ENCODE measurements around the gene VEGFA. TPM values are rescaled to one million over a fixed set of nuclear protein-coding genes. Genes with fewer than 3 reads are reported as not detected.

The VEGFA gene
- total RNA-seq, 1 experiment from 2014 or later = 77.5 TPM

- no peak for DNase-seq (ENCODE audit: low read depth)
Observed at GRCh38 chr6:43820486-43820885, 50.5 kb downstream of the VEGFA start.

DNA sequence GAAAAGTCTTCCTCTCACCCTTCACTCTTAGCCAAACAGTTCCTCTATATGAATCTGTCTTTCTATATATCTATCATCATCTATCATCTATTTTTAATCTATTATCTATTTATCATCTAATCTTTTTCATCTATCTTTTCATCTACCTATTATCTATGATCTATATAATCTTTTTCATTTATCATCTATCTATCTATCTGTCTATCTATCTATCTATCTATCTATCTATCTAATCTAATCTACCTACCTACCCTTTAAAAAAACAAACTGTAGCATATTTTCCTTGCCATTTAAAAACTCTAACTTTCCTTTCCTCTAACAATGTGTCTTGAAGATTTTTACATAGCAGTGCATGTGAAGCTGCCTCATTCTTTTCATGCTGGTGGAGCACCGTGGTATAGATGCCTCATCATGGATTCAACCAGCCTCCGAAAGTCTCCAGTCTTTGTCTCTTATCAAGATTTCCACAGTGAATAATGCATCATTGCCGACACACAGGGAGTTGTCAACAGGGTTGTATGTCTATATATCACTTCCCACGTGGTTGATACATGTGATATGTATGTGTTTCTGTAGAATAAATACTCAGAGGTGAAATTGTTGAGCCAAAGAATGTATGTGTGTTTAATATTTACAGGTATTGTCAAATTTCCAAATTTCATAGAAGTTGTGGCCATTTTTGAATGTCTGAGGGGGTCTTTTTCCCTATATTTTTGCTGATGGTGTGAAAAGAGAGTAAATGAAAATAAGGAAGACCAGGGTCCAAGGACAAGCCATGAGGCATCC, 51.3 kb downstream of the VEGFA start:
- no peak for DNase-seq (ENCODE audit: low read depth)

GRCh38 chr6:43823390-43823789, 53.4 kb downstream of the VEGFA start:
- no peak for DNase-seq (ENCODE audit: low read depth)

DNA sequence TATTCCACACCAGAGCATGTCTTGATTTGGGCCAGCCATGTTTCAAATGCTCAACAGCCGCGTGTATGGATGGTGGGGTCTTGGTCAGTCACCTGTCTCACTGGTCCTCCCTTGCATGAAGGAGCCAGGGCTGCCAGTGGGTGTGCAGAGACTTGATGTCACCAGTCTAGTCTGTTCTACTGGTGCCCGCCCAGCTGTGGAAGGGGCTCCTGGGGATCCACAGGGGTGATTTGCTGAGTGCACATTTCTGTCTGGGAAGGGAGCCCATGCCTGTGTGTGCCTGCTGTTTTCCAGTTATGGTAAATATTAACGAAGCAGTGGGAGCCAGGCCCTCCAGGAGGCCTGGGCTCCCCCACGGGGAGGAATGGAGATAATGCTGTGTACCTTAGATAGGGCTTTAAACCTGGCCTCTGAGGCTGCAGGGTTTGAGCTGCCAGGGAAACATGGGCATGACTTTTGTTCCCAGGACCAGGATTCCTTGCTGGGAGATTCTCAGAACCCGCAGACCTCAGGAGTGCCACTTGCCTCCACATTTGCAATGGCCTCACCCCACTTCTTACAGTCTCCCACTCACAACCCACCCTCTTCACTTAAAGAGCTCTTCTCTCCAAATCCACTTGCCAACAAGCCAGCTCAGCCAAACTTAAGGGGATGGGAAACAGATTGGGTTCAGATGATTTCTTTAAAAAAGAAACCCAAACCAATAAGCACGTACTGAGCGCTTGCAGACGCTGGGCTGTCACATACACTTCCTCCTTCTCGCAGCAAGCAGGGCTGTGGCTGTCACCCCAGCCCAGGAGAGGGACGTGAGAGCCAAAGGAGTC, 54.1 kb downstream of the VEGFA start:
- DNase-seq (ENCODE audit: low read depth) = no peak

GRCh38 chr6:43824703-43825064, 54.7 kb downstream of the VEGFA start:
- DNase-seq (ENCODE audit: low read depth) = no peak

DNA sequence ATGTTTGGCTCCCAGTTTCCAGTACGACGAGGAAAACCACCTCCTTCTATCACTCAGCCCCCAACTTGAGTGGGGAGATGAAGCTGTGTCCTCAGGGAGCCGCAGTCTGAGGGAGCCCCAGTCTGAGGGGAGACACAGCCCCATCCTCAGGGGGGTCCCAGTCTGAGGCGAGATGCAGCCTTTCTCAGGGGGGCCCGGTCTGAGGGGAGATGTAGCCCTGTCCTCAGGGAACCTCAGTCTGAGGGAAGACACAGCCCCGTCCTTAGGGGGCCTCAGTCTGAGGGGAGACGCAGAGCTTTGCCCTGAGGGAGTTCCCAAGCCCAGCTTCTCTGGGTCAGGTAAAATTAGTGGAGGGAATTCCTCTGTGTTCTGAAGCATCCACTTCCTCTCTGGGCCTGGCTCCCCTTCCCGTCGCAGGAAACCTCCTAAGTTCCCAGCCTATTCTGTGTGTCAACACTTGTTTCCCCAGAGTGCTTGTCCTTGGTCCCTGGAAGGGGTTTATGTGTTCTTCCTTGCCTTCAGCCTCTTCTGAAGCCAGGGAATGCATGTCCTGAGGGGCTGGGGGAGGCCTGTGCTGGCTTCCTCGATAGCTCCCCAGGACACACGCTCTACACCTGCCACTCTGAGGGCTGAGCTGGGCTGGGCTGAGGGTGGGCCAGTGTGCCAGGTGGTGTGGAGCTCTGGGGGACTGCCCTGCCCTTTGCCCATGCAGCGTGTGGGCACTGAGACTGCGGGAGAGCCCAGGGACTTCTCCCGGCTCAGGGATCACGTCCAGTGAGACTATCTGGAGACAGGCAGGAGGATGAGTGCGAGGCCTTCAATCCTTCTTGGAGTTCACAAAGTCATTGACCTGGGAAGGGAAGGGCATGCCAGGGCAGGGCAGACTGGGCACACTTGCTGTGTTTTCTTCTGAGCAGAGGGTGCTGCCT, 55.4 kb downstream of the VEGFA start:
- no peak for DNase-seq (ENCODE audit: low read depth)

- DNase-seq (ENCODE audit: low read depth) = no peak
Observed at GRCh38 chr6:43826730-43827129, 56.7 kb downstream of the VEGFA start.

GRCh38 chr6:43827898-43828297, 57.9 kb downstream of the VEGFA start:
- DNase-seq (ENCODE audit: low read depth) = no peak

GRCh38 chr6:43828711-43829110, 58.7 kb downstream of the VEGFA start:
- DNase-seq (ENCODE audit: low read depth) = no peak

- DNase-seq (ENCODE audit: low read depth) = no peak
Observed at GRCh38 chr6:43829470-43829869, 59.5 kb downstream of the VEGFA start.

DNA sequence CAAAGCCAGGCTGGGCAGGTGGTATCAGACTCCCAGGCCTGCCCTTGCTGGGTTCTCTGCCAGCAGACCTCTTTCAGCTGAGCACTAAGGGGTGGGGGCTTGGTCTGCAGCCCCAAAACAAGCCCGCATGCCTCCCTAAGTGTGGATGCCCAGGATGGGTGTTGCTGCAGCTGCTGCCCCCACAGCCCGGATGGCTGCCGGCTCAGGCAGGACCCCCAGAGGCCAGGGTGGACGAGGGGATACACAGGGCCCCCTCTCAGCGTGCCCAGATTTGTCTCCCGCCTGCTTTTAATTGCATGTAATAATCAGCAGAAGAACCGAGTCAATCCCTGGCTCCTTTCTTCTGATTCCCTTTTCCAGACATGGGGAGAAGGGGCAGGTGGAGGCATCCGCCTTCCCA, 60.8 kb downstream of the VEGFA start:
- DNase-seq (ENCODE audit: low read depth) = no peak

GRCh38 chr6:43831191-43831590, 61.2 kb downstream of the VEGFA start:
- DNase-seq (ENCODE audit: low read depth) = no peak

DNA sequence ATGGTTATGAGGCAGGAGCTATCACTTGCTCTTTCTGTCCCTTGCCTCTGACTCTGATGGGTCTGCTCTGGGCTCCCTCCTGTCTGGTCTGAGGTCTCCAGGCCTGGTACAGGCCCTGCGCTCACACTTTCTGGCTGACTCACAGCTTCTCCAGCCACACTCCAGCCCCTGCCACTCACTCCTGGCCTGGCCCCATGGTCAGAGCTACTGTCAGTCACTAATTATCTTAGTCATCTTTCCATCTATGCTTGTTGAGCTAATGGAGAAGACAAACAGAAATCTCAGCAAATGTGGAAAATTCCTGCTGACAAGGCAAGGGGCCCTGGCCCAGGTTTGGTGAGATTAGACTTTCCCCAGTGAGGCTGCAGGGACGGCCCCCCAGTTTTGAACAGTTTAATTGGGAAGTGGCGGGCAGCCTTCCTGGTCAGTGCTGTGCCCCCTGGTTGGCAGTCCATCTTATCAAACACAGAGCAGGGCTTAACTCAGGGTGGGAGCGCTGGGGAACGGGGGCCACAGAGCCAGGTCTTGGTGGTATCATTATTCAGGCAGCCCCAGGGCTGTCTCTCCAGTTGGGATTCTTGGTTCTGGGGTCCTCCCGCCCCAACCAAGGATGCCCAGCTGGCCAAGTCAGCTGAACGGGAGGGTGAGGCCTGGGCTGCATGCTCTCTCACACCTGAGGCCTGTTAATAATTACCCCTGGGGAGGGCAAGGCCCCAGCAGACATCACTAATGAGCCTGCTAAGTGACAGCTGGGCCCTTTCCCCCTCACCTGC, 63.4 kb downstream of the VEGFA start:
- DNase-seq (ENCODE audit: low read depth) = peak; percentile 59

DNA sequence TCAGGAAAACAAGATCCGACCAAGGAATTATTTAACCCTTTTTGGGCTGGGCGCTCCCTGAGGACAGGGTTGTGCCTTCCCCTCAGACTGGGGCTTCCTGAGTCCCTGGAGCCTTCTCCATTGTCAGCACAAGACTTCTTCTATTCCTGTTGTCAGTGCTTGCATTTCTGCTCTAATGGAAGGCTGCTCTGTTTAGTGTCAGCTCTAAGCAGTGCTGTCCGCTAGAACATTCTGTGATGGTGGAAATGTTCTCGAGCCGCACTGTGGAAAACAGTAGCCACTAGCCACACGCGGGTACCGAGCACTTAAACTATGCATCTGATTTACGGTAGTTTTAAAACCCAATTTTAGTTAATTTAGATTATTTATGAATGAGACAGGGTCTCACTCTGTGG, 64.0 kb downstream of the VEGFA start:
- DNase-seq (ENCODE audit: low read depth) = no peak

DNA sequence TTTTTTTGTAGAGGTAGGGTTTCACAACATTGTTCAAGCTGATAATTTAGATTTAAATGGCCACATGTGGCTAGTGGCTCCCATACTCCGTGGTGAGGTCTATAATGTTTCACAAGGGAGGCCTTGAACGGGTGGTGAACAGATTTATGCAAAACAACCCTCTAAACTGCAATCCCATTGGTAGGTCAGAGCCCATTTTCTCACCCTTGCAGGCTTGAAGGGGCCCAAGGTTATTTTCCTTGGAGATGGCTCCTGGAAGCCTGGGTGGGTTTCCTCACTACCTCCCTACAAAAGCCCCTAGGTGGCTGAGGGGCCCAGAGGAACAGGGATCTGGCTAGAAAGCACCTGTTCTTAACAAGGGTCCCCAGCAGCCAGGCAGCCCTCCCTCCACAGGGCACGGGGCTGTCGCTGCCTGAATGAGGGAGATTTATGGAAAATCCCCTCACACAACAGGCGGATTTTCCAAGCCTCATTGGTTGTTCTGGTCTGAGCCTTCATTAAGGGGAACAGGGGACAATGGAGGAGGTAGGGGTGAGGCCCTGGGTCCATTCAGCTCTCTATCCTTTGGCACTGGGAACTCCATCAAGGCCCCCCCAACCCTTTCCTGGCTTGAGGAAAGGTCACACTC, 64.6 kb downstream of the VEGFA start:
- DNase-seq (ENCODE audit: low read depth) = no peak

DNA sequence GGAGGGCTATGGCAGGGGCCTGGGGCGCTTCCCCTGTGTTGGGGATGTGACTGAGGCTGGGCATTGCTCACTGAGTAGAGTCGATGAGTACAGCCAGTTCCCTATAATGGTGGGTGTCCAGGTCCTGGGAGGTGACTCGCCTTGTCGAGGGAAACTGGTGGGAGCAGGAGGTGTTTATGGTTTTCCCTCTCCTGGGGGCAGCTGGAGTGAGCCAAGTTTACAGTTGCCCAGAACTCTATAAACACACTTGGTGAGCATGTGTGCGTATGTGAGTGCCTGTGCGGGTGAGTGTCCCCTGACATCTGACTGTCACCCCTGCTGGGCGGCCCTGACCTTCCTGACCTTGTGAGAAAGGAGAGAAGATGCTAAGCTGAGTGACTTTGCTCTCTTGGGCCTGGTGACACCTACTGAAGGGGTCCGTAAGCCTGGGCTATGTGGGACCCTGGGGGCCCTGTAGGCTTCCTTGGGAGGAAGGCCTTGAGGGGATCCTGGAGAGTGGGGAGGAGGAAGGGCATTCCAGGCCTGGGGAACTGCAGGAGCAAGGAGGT, 65.9 kb downstream of the VEGFA start:
- peak; percentile 30 for DNase-seq (ENCODE audit: low read depth)
